Right lobe of liver (tissue), 4 donors: ENCODE data around the gene CIBAR2.

Source experiments
- CTCF ChIP-seq, 4 donors: fragments of 200-600 bp in 3 of 4; fragments of 450-650 bp in 1 of 4; IDR thresholded peaks; one replicate each; pipeline versions ENCODE4 v1.5.1 to v1.8.0; 2016 to 2022; ENCODE audit warnings: antibody characterized with exemption in 4 of 4, mild to moderate bottlenecking in 2 of 4
- POLR2A ChIP-seq: fragments of 450-650 bp; IDR thresholded peaks from one replicate; pipeline ENCODE4 v1.6.1; 2017; ENCODE audit warnings: antibody characterized with exemption, mild to moderate bottlenecking
- donor health status: DM: no; HTN: no; CAD: no.
- donor health status: DM: no; HTN: no; CAD: no.
- donor health status: DM: no; HTN: yes; CAD: no.

- no peak for TF ChIP-seq CTCF (IDR thresholded peaks at IDR 0.05)
- no peak for TF ChIP-seq POLR2A
These were observed 44.2 kb upstream of the CIBAR2 start for GRCh38 chr16:85156440-85156839.
